NCI-H1417 (cell line): ENCODE measurements around the gene GJC2.

Experiments used
- DNase-seq, 3 experiments: peaks; one replicate each; lab custom pipeline; 2025; lab: John Stamatoyannopoulos, UW

Gene GJC2

DNA sequence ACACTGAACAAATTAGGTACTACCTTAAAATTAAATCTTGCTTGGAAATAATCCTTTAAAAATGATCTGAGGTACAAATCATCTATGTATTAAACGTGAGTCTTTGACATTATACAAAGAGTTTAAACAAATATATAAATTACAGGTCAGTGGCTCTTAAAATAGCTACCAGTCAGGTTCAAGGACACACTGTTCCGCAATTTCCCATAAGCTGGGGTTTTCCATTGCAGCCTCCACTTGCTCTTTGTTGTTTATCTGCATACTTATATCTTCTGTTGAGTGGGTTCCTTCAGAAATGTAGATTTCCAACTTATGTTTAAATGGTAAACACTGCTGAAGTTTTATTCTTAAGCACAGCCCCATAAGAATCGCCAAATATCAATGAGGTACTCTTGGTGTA lies 34.9 kb upstream of the GJC2 start:
- DNase-seq: no peak

GRCh38 chr1:228117335-228117734 lies 32.4 kb upstream of the GJC2 start:
- DNase-seq: no peak

- DNase-seq: no peak
These were observed 31.7 kb upstream of the GJC2 start for GRCh38 chr1:228118040-228118439.

- DNase-seq: no peak
These were observed 29.4 kb upstream of the GJC2 start for GRCh38 chr1:228120351-228120750.

DNA sequence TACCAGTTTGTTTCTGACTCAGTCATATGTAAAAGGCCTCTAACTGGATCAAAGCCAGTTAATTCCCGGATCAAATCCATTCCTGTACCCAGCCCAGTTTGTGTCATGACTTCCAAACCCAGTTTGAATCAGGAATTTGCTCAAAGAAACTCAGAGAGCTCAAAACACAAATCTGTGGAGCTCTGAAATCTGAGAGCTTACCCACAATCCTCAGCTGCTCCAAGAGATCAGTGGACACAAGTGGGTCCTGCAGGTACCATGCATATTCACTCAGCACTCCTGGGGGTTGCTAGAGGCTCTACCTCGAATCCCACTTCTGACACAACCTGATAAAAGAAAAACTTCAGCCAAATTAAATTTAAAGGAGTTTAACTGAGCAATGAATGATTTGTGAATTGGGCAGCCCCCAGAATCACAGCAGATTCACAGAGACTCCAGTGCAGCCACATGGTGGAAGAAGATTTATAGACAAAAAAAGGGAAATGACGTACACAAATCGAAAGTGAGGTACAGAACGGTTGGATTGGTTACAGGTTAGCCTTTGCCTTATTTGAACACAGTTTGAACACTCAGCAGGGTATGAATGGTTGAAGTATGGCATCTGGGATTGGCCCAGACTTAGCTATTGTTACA lies 28.8 kb upstream of the GJC2 start:
- no peak for DNase-seq

GRCh38 chr1:228122921-228123441 lies 26.7 kb upstream of the GJC2 start:
- no peak for DNase-seq

DNA sequence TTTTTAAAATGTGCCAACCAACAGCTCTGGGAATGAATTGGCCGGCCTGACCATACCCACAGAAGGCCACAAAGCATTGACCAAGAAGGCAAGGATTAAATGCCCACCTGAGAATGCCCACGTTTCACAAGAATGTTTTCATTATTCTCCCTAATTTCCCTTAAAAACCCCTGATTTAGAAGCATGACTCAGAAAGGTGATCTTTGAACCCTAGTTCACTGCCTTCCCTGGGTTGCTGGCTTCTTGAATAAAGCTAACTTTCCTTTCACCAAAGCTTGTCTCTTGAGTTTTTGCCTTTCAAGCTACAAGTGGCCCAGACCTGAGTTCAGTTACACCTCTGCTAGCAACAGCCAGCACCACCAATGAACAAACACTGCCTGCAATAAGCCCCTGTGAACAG lies 26.2 kb upstream of the GJC2 start:
- no peak for DNase-seq

DNA sequence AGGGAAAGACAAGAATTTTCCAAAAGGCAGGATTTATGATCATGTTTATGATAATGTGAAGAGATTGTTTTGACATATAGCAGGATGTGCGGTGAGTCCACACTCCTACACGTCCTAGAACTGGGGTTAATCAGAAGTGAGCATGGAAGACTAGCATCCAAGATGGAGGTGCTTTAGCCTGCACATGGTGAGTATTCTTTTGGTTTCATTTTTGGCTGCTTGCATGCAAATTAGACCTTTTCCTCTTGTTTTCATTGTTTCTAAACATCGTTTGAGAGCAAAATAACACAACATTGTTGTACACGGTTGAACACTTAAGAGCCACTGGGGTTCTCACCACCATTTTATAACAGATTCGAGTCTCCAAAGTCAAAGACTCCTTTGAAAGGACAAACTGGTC lies 24.5 kb upstream of the GJC2 start:
- DNase-seq: no peak

- no peak for DNase-seq
These were observed 18.0 kb upstream of the GJC2 start for GRCh38 chr1:228131766-228132165.

- DNase-seq: no peak
These were observed 15.1 kb upstream of the GJC2 start for GRCh38 chr1:228134591-228134990.

GRCh38 chr1:228136901-228137300 lies 12.8 kb upstream of the GJC2 start:
- no peak for DNase-seq

DNA sequence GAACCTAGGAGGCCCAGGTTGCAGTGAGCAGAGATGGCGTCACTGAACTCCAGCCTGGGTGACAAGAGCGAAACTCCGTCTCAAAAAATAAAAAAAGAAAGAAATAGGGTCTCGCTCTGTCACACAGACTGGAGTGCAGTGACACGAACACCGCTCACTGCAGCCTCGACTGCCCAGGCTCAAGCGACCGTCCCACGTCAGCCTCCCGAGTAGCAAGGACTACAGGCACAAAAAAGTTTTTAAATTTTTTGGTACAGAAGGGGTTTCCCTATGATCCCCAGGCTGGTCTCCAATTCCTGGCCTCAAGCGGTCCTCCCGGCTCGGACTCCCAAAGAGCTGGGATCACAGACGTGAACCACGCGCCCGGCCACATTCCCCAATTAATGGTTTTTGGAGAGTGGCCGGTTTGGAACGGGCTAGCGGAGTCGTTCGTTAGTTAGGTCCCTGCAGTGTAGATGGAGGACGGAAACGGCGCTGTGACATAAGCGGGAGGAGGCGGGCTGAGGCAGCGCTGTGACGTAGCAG lies 10.3 kb upstream of the GJC2 start:
- DNase-seq: no peak

GRCh38 chr1:228139931-228140723 lies 9.6 kb upstream of the GJC2 start, which contains the start of gene GUK1:
GUK1 (plus strand) TSS chr1:228140279; CDS start chr1:228140303, 24 bp downstream.
- DNase-seq: peak; percentile 96 to 99 (median 99)

- DNase-seq: no peak
These were observed 9.0 kb upstream of the GJC2 start for GRCh38 chr1:228140724-228141225.

DNA sequence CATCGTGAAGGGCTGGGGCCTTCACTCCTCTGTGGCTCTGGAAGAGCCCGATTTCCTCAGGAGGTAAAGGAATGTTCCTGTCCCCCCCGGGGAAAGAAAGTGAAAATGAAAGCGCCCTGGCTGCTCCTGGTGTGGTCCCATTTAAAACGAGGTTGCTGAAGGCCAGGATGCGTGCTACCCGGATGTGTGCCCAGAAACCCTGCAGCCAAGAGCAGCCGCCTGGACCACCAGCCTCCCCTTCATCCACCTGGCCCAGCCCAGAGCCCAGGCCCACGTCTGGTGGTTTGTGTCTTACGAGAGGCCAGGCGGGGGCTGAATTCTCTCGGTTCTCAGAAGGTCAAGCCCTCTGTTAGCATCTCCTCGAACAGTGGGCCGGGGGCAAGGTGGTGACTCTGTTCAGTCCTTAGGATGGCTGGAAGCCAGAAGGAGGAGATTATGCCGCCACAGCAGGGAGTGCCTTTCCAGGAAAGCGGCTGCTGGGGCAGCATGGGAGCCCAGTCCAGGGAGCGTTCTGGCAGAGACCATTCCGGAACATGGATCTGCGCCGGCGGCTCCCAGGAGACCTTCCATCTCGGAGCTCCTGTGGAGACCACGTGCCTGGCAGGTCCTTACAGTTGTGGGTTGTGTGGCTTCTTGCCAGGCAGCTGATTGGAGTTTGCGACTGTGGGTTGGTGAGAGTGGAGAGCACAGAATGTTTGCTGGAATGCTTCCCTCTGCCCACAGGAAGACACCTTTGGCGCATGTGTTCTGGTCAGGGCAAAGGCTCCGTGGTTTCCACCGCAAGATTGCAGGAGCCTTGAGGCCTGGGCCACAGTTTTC lies 8.3 kb upstream of the GJC2 start:
- no peak for DNase-seq

DNA sequence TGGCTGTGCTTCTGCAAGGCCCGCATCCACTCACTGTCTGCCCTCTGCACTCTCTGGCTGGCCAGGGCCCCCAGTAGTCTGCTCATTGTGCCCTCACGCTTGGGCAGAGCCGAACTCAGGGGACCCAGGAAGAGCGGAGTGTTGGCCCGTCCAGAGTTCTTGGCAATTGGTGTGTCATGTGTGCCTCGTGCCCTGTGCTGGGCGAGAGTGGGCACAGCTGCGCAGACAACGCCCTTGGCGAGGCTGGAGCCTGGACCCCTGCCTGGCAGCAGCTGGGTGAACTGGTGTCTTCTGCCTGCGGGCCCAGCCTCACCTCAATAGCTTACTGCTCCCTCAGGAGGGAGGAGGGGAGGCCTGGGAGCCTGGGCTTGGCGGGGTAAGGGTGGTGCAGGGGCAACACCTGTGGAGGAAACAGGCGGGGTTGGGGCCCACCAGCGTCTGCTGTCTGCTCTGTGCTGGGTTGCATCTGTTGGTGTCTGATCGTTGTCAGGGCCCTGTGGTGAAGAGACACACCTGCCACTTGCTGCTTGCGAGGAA lies 7.5 kb upstream of the GJC2 start:
- no peak for DNase-seq

DNA sequence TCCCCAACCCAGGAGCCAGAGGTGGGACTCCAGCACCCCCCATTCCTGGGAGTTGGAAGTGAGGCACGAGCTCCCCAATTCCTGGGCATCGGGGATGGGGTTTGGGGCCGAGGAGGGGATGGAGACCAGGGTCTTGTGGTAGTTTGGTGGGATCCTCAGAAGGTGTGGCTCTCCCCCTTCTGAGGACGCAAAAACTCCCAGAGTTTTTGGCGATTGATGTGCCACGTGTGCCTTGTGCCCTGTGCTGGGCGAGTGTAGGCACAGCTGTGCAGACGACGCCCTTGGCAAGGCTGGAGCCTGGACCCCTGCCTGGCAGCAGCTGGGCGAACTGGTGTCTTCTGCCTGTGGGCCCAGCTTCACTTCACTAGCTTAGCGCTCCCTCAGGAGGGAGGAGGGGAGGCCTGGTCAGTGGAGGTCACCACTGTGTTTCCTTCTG lies 7.0 kb upstream of the GJC2 start:
- DNase-seq: no peak

- DNase-seq: no peak
These were observed 6.1 kb upstream of the GJC2 start for GRCh38 chr1:228143480-228144192.

- no peak for DNase-seq
These were observed 5.3 kb upstream of the GJC2 start for GRCh38 chr1:228144193-228144992.

DNA sequence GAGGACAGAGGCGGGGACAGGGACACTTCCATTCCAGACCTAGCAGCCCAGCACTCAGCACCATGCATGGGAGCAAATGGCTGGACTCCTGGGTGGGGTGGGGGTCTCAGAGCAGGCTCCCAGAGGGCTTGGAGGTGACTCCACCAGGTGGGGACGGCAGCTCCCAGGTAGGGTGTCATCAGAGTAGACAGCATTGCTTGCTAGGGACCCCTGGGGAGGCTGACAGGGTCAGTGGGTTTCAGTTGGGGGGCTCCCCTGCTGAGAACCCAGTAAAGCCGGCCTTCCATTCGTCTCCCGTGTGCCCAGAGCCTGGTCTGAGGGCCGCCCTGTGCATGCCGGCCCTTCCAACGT lies 4.8 kb upstream of the GJC2 start:
- no peak for DNase-seq
